GM12878 (cell line): ENCODE measurements around the gene DLX5. TPM values are rescaled to one million over a fixed set of nuclear protein-coding genes. Genes with fewer than 3 reads are reported as not detected.

ENCODE experiments used
- CUX1 ChIP-seq: IDR thresholded peaks from 2 replicates; pipeline ENCODE4 v1.6.1; 2012; ENCODE audit warnings: improper control_type of control experiment, low read depth, low read length; ENCODE audit not compliant: insufficient replicate concordance
- E2F4 ChIP-seq: IDR thresholded peaks from 2 replicates; pipeline ENCODE4 v1.6.1; 2012; ENCODE audit warnings: low read depth, low read length, improper control_type of control experiment
- E2F8 ChIP-seq: fragments of 450-650 bp; IDR thresholded peaks from 2 replicates; pipeline ENCODE4 v1.6.1; 2018; ENCODE audit warnings: mild to moderate bottlenecking, low read depth, moderate library complexity; ENCODE audit not compliant: partially characterized antibody
- FOS ChIP-seq: IDR thresholded peaks from 3 replicates; pipeline ENCODE4 v1.6.1; 2011; ENCODE audit warnings: borderline replicate concordance; ENCODE audit not compliant: insufficient read length; ENCODE audit errors: extremely low read depth
- MLLT1 ChIP-seq: fragments of 450-650 bp; IDR thresholded peaks from 2 replicates; pipeline ENCODE4 v1.6.1; 2016; ENCODE audit warnings: mild to moderate bottlenecking
- NR2C1 ChIP-seq: fragments of 450-650 bp; IDR thresholded peaks from 2 replicates; pipeline ENCODE4 v1.6.1; 2017; ENCODE audit warnings: antibody characterized with exemption, mild to moderate bottlenecking, moderate library complexity
- PRDM15 ChIP-seq: fragments of 450-650 bp; formaldehyde crosslinking; IDR thresholded peaks from 2 replicates; pipeline ENCODE4 v1.4.0; 2020; ENCODE audit warnings: mild to moderate bottlenecking, moderate library complexity
- polyA plus RNA-seq, 11 experiments: library from polyadenylated mRNA; depleted of rRNA in 4 of 11; unstranded in 6 of 11; stranded (reverse) in 5 of 11; fragments of >200 nt; fragmentation: Nextera tagmentation in 4 of 11; fragmentation: Illumina TruSeq in 1 of 11; extraction: Ambion mirVana in 4 of 11; extraction: Trizol in 1 of 11; gene quantifications; 1 replicate in 1 of 11; 2 replicates in 10 of 11; pipeline versions ENCODE4 v1.2.1 to v1.2.3, GENCODE V29; 2011 to 2016; ENCODE audit warnings: inconsistent platforms in 2 of 11, missing spikeins in 2 of 11, low read depth in 1 of 11
- total RNA-seq, 4 experiments: library from RNA; depleted of rRNA in 3 of 4; stranded (reverse); fragments of >200 nt in 3 of 4; fragmentation: Illumina TruSeq in 1 of 4; extraction: Trizol in 1 of 4; gene quantifications; 2 replicates each; pipeline versions ENCODE4 v1.2.1 to v1.2.3, GENCODE V29; 2013 to 2021

DLX5 gene
- total and polyA plus RNA-seq, 10 of the 15 experiments (the other 5 are each of a cell fraction or from before 2014, with no cell fraction given) = not detected

- TF ChIP-seq E2F8 = no peak
- no peak for TF ChIP-seq CUX1
- TF ChIP-seq PRDM15 (CRISPR knock-in tag) = no peak
- TF ChIP-seq MLLT1 = no peak
- no peak for TF ChIP-seq E2F4
- no peak for TF ChIP-seq FOS
- TF ChIP-seq NR2C1 = no peak
These were observed 14.9 kb upstream of the DLX5 start (continued) for GRCh38 chr7:97039374-97040065.
